ENCODE results near the gene PLOD2.
"Not testable (repeated sequence)": the region's sequence is repeated elsewhere in the genome, so short reads cannot be mapped to it uniquely, and the experiment has no call there.

Gene PLOD2

GRCh38 chr3:146142757-146143156 lies 18.2 kb downstream of the PLOD2 start:
- DNase-seq (ENCODE audit: low read depth in 2 of 3, low spot score in 1 of 3): no peak

- no peak for DNase-seq (ENCODE audit: low read depth in 2 of 3, low spot score in 1 of 3)
Observed at GRCh38 chr3:146139586-146140110, 21.3 kb downstream of the PLOD2 start.

DNA sequence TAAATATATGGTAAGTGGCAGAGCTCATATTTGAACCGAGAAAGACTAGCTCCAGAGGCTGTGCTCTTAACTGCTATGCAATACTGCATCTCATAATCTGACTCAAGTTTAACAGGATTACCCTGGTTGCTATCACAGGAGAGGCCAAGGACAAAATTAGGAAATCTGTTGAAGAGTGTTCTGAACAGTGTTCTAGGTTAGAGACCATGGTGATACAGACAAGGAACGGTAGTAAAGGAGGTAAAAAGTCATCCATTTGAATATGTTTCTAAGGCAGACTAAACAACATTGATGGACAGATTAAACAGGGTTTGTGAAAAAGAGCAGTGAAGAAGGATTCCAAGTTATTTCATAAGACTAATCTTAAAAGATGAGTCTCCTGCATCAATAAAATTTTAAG lies 22.1 kb downstream of the PLOD2 start:
- DNase-seq (ENCODE audit: low read depth in 2 of 3, low spot score in 1 of 3): no peak

GRCh38 chr3:146136647-146137046 lies 24.3 kb downstream of the PLOD2 start:
- DNase-seq (ENCODE audit: low read depth in 2 of 3, low spot score in 1 of 3): no peak

GRCh38 chr3:146134348-146135117 lies 26.5 kb downstream of the PLOD2 start:
- no peak for DNase-seq (ENCODE audit: low read depth in 2 of 3, low spot score in 1 of 3)

GRCh38 chr3:146133441-146133840 lies 27.5 kb downstream of the PLOD2 start:
- DNase-seq (ENCODE audit: low read depth in 2 of 3, low spot score in 1 of 3): no peak

DNA sequence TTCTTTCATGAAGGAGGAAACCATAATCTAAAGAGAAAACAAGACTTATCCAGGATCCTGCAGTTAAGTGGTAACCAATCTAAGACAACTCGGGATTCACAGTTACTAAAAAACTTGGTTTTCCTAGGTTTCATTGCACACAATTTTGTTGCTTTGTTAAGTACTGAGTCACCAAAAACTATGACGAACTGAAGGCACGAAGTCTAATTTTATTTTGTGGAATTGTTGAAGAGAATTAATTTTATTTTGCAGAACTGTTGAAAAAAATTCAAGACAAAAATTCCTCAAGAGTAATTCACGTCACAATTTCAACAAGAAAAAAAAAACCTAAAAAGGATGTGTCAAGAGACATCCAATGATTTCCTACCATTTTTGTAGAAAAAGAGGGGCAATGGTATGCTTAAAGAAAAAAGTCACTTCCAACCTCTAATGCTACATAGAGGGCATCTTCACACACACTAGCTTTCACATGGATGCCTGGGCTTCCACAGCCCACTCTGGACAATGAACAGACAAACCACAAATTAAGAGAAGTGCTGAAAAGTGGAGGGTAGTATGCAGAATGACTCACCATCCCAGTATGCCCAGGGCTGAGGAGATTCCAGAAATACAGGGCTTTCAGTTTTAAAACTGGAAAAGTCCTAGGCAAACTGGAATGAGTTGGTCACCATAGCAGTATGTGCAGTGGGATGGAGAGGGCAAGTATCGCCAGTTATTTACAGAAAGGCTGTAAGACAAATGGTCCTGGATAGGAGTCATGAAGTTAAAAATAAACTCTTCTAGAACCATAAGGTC lies 29.2 kb downstream of the PLOD2 start:
- DNase-seq (ENCODE audit: low read depth in 2 of 3, low spot score in 1 of 3): no peak

GRCh38 chr3:146130881-146131371 lies 30.1 kb downstream of the PLOD2 start:
- no peak for DNase-seq (ENCODE audit: low read depth in 2 of 3, low spot score in 1 of 3)

DNA sequence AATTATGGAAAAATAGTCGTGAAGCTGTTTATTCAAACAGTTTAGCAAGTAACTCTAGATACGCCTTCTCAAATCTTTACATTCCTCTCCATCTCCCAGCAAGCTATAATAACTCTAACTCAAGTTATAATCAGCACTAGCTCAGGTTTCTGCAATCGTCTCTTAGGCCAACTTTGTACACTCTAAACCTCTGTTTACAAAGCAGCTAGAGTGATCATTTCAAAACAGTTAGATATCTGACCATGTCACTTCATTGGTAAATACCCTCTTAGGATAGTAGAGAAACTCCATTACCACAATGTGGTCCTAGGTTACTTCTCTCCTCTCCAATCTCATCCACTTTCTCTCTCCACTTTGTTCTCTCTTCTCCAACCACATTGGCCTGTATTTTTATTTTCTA lies 31.2 kb downstream of the PLOD2 start:
- no peak for DNase-seq (ENCODE audit: low read depth in 2 of 3, low spot score in 1 of 3)

DNA sequence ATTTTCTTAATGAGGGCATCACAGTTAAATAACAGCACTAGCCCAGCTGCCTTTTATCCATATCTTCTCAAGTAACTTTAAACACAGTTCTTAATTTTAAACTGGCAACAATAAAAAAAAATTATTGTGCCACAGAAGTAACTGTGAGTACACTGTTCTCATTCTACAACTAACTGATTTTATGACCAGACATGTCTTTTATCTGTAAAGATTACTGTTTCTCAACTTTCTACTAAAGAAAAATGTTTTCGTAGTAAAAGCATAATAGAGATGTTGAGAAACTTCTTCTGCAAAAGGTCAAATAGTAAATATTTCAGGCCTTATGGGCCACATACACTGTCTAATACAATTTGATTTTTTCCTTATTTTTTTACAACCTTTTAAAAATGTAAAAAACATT lies 32.0 kb downstream of the PLOD2 start:
- no peak for DNase-seq (ENCODE audit: low read depth in 2 of 3, low spot score in 1 of 3)

DNA sequence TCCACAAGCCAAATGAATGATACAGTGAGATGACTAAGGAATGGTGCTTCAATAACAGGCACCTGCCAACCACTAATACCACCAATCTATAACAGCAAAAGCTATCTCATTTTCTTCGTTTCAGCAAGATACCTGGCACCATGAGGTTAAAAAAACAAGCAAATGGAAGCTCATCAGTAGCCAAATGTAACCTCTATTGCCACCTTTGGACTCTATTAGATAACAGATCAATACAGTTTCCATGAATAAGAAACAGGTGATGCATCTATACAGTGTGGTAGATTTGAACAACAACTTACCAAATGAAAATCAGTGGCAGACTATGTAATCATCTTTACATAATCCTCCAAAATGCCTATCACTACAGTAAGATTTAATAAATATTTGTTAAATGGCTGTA lies 32.8 kb downstream of the PLOD2 start:
- no peak for DNase-seq (ENCODE audit: low read depth in 2 of 3, low spot score in 1 of 3)

GRCh38 chr3:146125951-146126350 lies 35.0 kb downstream of the PLOD2 start:
- no peak for DNase-seq (ENCODE audit: low read depth in 2 of 3, low spot score in 1 of 3)

GRCh38 chr3:146124126-146124801 lies 36.7 kb downstream of the PLOD2 start:
- no peak for DNase-seq (ENCODE audit: low read depth in 2 of 3, low spot score in 1 of 3)

DNA sequence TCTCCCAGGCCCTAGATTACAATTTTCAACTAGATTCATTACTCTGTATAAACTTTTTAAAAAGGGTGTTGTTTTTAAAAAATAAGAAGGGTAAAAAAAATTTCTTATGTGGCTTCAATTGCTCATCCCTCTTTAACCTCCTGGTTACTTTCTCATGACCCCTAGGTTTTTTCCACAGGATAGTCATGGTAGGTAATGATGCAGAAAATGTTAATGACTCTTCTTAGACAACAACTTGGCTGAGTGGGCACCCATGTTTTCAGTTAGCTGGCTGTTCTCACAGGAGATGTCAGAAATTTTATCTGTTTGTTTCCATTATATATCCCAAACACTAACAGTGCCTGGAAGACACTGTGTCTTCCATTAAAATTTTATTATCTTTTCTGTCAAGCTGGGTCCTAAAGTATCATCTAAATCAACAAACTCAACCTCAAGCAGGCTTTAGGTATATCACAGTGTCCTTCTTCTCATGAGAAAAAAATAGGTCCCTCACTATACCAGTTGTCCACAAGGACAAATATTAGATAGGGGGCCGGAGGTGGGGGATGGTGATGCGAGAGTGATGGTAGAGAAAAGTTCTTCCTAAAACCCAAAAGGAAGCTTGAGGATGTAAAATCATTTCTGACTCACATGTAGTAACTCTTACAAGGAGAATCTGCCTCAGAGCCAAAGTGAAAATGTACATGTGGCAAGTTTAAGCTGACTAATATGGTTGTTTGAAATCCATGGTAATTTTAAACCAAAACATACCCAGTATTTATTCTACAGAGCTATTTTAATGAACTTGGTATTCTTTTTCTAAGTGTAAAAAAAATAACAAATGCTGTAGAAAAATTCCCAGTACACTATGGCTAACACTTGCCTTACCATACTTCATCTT lies 43.3 kb downstream of the PLOD2 start:
- DNase-seq (ENCODE audit: low read depth in 2 of 3, low spot score in 1 of 3): no peak

DNA sequence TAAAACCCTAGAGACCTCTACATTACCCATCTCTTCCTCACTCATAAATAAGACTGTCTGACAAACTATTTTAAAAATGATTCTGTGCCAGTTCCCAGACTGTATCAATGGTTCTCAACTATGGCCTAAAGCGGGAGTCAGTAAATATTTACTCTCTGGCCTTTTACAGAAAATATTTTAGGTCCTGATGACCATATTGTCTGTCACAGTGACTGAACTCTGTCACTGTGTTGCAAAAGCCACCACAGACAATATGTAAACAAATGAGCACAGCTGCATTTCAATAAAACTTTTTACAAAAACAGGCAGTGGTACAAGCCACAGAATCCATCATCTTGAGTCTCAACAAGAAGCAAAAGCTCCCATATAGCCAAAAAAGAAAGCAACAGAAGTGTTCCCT lies 45.4 kb downstream of the PLOD2 start:
- no peak for DNase-seq (ENCODE audit: low read depth in 2 of 3, low spot score in 1 of 3)

DNA sequence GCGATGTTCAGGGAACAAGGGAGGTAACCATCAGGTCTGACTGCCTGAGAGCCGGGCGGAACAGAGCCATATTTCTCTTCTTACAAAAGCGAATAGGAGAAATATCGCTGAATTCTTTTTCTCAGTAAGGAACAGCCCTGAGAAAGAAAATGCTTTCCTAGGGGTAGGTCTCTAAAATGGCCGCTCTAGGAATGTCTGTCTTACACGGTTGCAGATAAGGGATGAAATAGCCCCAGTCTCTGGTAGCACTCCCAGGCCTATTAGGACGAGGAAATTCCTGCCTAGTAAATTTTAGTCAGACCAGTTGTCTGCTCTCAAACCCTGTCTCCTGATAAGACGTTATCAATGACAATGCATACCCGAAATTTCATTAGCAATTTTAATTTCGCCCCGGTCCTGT lies 47.2 kb downstream of the PLOD2 start:
- not testable (repeated sequence) for DNase-seq (ENCODE audit: low read depth in 2 of 3, low spot score in 1 of 3)

DNA sequence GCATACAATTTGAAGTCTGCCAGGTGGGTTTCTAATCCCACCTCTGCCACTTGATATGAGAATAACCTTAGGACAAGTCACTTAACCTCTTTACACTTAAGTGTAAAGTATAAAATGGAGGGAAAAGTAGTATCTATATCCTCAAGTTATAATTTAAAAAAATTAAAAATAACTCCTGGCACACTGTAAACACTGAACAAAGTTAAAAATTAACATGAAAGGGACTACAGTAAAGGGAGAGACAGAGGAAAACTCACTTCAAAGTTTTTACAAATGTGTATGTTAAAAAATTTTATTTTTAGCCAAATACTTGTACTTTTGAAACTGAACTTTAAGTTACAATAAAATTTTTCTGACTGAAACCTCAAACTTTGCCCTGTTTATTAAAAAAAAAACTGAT lies 49.6 kb downstream of the PLOD2 start:
- no peak for DNase-seq (ENCODE audit: low read depth in 2 of 3, low spot score in 1 of 3)

GRCh38 chr3:146110161-146110560 lies 50.8 kb downstream of the PLOD2 start:
- no peak for DNase-seq (ENCODE audit: low read depth in 2 of 3, low spot score in 1 of 3)

GRCh38 chr3:146106986-146107385 lies 54.0 kb downstream of the PLOD2 start:
- DNase-seq (ENCODE audit: low read depth in 2 of 3, low spot score in 1 of 3): no peak

GRCh38 chr3:146104068-146104467 lies 56.9 kb downstream of the PLOD2 start:
- no peak for DNase-seq (ENCODE audit: low read depth in 2 of 3, low spot score in 1 of 3)

GRCh38 chr3:146102885-146103284 lies 58.1 kb downstream of the PLOD2 start:
- no peak for DNase-seq (ENCODE audit: low read depth in 2 of 3, low spot score in 1 of 3)
